ENCODE data around the gene ZNF462.
"Not testable (repeated sequence)": the region's sequence is repeated elsewhere in the genome, so short reads cannot be mapped to it uniquely, and the experiment has no call there.

ZNF462 gene

GRCh38 chr9:106862821-106863720 lies at the start of gene ZNF462:
Gene ZNF462 (plus strand): TSS chr9:106863166. CDS start chr9:106923384, 60,218 bp downstream.
- no peak for DNase-seq

- DNase-seq, result no peak
Measured at GRCh38 chr9:106816524-106816923, 46.4 kb upstream of the ZNF462 start.

GRCh38 chr9:106818034-106818433 lies 44.9 kb upstream of the ZNF462 start:
- no peak for DNase-seq

GRCh38 chr9:106820866-106821265 lies 42.1 kb upstream of the ZNF462 start:
- no peak for DNase-seq

GRCh38 chr9:106828070-106828469 lies 34.9 kb upstream of the ZNF462 start:
- no peak for DNase-seq

GRCh38 chr9:106828965-106829364 lies 34.0 kb upstream of the ZNF462 start:
- no peak for DNase-seq

- no peak for DNase-seq
Measured at GRCh38 chr9:106829666-106830408, 33.1 kb upstream of the ZNF462 start.

- DNase-seq, result no peak
Measured at GRCh38 chr9:106830527-106831150, 32.3 kb upstream of the ZNF462 start.

GRCh38 chr9:106834888-106835287 lies 28.1 kb upstream of the ZNF462 start:
- DNase-seq, result no peak

GRCh38 chr9:106835840-106836239 lies 27.1 kb upstream of the ZNF462 start:
- DNase-seq, result no peak

GRCh38 chr9:106843371-106843770 lies 19.6 kb upstream of the ZNF462 start:
- no peak for DNase-seq

- DNase-seq, result no peak
Measured at GRCh38 chr9:106846307-106846706, 16.7 kb upstream of the ZNF462 start.

GRCh38 chr9:106846857-106847256 lies 16.1 kb upstream of the ZNF462 start:
- DNase-seq, result no peak

GRCh38 chr9:106851640-106852039 lies 11.3 kb upstream of the ZNF462 start:
- DNase-seq, result not testable (repeated sequence)

- no peak for DNase-seq
Measured at GRCh38 chr9:106857811-106858470, 5.0 kb upstream of the ZNF462 start.

GRCh38 chr9:106859957-106860720 lies 2.8 kb upstream of the ZNF462 start:
- no peak for DNase-seq

- no peak for DNase-seq
Measured at GRCh38 chr9:106860721-106861639, 2.0 kb upstream of the ZNF462 start.

GRCh38 chr9:106861640-106862109 lies 1.3 kb upstream of the ZNF462 start:
- DNase-seq, result no peak

GRCh38 chr9:106862110-106862820 lies 701 bp upstream of the ZNF462 start:
- DNase-seq, result no peak

All from NK-92 treated with Interleukin-12 subunit alpha and Interleukin-12 subunit beta, amount 100 ng/mL, for 24 hours (cell line).